SK-N-MC (cell line): Measurements from ENCODE around the gene SPATA46.

Experiments used
- EZH2 ChIP-seq: fragments of 200-600 bp; sonication (generic); IDR thresholded peaks from one replicate; pipeline ENCODE4 v1.6.1; 2017; ENCODE audit warnings: antibody characterized with exemption
- POLR2AphosphoS5 ChIP-seq: IDR thresholded peaks from 2 replicates; pipeline ENCODE4 v1.6.1; 2012; ENCODE audit warnings: mild to moderate bottlenecking, low read depth, low read length, borderline replicate concordance

DNA sequence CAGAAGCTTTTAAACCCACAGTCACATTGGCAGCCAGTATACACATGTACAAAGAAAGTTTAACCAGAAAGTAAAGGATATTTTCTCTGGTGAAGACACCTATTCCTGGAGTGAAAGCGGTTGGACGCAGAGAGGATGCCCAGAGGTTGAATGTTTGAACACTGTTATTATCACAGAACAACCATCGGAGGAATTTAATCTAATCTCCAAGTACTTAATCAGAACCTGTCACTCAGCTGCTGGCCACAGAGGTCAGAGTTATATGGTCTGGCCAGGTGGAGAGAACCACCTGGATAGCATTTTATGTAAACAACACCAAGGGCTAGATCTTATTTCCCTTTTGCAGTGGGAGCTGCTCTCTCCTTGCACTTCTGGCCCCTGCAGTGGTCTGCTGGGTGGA lies 29.4 kb downstream of the SPATA46 start:
- TF ChIP-seq POLR2AphosphoS5 (no peak), EZH2 (no peak)
